Skin of body (tissue), 2 donors: ENCODE data around the gene PRR5. TPM values are rescaled to one million over a fixed set of nuclear protein-coding genes. Genes with fewer than 3 reads are reported as not detected.
A peak's percentile ranks its signal among the peaks of the same experiment; 100 is the strongest.

Source experiments
- DNase-seq: peaks from one replicate; lab custom pipeline; 2025; lab: John Stamatoyannopoulos, UW
- total RNA-seq: library from RNA; depleted of rRNA; stranded (reverse); fragments of >200 nt; gene quantifications from one replicate; pipeline ENCODE4 v1.2.3, GENCODE V29; 2014

PRR5 gene
- total RNA-seq, 1 donor from 2014 or later: 10.1 TPM

DNA sequence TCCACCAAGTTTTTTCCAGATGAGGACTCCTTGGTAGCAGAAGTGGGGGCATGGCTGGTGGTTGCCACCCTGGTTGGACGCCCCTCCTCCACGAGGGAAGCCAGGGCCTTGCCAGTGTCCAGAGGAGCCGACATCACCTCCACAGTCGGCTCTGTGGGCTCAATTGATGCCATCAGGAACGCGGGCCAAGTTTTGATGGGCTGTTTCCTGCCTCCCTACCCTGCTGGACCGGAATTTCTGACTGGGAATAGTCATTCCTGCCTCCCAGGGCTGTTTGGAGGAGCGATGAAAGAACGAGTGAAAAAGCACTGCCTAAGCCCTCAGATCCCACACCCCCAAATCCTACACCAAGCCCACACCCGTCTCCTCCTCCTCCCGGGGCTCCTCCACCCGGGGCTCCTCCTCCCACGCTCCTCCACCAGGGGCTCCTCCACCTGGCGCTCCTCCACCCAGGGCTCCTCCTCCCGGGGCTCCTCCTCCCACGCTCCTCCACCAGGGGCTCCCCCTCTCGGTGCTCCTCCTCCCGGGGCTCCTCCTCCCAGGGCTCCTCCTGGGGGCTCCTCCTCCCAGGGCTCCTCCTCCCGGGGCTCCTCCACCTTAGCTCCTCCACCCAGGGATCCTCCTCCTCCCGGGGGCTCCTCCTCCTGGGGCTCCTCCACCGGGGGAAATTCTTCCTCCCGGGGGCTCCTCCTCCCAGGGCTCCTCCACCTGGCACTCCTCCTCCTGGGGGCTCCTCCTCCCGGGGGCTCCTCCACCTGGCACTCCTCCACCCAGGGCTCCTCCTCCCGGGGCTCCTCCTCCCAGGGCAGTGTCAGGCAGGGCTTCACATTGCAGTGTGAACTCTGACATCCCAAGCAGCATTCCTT, 10.0 kb upstream of the PRR5 start:
- no peak for DNase-seq

DNA sequence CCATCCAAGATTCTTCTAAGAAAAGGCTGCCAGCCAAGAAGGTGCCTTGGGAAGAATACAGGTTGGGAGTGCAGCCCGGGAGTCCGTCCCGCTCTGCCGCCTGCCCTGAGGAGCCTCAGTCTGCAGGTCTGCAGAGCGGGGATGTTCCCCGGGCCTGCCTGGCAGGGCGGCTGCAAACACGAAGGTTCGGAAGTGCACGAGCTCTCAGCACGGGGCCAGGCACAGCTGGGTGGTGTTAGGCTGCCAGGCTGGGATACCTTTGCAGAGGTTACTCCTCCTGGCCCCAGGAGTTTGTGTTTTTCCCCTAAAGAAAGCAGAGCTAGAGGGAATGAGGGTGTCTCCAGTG, 9.4 kb upstream of the PRR5 start:
- no peak for DNase-seq

DNA sequence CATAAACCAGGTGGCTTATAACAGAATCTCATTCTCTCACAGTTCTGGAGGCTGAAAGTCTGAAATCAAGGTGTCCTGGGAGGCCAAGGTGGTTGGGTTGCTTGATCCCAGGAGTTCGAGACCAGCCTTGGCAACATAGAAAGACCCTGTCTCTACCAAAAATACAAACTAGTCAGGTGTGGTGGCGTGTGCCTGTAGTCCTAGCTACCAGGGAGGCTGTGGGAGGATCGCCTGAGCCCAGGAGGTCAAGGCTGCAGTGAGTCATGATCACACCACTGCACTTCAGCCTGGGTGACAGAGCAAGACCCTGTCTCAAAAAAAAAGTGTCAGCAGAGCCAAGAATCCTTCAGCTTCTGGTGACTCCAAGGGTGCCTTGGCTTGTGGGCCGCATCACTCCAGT, 8.9 kb upstream of the PRR5 start:
- DNase-seq: no peak

DNA sequence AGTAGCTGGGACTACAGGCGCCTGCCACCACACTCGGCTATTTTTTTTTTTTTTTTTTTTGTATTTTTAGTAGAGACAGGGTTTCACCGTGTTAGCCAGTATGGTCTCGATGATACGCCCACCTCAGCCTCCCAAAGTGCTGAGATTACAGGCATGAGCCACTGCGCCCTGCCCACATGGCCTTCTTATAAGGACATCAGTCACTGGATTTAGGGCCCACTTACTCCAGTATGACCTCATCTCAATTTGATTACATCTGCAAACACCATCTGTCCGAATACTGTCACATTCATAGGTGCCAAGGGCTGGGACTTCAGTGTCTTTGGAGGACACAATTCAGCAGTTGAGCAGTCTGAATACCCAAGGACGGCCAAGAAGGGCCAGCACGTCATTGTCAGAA, 8.2 kb upstream of the PRR5 start:
- no peak for DNase-seq

DNA sequence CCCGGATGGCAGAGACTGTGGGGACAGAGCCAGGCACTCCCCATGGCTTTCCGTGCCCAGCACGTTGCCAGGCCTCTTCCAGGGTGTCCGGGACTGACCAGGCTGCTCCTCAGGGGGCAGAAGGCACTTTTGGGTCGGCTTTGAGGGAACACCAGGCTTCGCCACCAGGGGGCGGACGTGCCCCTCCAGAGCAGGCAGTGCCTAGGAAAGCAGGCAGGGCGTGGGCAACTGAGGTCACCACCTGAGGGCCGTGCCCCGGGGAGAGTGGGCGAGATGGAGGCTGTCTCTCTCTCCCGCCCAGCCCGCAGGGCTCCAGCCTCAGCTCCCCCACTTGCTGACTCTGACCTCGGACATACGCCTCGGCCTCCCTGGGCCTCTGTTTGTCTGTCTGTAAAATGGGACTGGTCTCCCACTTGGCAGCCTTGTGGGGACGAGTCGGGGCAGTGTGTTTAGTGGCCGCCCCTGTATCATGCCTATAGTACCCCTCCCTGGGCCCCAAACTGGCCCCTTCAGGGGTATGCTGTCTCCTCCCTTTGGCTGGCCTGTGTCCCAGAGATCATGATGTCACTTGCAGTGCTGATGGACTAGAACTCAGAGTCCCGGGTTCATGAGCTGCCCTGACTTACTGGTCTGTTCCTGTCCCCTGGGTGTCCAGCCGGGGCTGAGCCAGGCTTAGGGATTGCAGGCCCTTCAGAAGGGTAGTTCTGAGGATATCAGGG, 4.4 kb upstream of the PRR5 start:
- DNase-seq: peak; percentile 51

DNA sequence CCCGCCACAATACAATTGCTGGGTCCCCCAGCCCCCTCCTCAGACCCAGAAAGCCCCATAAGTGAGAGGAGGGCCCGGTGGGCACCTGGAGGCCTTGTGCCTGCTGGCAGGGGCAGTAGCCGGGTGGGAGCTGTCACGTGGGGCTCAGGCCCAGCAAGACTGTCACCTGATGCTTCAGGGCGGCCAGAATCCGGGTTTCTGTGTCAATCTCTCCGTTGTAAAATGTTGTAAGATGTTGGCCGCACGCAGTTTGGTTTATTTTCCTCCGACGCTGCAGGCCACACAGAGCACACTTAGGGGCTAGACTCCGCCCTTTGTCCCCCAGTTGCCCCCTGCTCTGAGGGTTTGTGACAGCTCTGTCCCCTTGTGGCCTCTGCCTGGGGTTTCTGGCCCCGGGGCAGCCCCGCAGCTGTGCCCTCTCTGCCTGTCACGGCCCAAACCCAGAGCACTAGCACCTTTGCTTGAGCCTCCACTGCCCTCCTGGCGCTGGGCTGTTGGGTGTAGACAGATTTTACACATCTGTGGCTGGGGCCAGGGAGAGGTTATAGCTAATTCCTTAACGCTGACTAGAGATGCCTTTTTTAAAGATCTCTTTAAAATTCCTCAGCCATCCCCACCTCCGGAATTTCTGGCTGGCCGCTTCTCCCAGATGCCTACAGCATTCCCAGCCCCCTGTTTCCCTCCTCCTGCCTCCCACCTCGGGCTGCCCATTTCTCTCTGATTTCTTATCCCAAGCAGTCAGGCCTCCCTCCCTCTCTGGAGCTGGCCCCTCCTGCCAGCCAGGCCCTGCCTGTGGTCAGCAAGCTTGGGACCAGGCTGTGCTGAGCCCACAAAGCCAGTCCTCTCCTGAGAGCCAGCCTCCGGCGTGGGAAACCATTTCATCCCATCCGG, 3.2 kb upstream of the PRR5 start:
- DNase-seq: peak; percentile 87

DNA sequence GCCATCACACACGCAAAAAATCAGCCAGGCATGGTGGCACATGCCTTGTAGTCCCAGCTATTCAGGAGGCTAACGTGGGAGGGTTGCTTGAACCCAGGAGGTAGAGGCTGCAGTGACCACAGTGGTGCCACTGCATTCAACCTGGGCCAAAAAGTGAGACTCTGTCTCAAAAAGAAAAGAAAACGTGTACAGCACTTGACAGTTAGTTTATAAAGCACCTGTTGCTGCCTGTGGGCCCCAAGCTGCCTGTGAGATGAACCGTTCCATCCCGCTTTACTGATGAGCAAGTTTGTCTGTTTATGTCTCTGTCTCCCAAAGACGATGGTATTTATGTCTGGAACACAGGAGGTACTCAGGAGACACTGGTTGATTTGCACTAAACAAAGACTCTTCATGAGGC, 1.5 kb upstream of the PRR5 start:
- no peak for DNase-seq

DNA sequence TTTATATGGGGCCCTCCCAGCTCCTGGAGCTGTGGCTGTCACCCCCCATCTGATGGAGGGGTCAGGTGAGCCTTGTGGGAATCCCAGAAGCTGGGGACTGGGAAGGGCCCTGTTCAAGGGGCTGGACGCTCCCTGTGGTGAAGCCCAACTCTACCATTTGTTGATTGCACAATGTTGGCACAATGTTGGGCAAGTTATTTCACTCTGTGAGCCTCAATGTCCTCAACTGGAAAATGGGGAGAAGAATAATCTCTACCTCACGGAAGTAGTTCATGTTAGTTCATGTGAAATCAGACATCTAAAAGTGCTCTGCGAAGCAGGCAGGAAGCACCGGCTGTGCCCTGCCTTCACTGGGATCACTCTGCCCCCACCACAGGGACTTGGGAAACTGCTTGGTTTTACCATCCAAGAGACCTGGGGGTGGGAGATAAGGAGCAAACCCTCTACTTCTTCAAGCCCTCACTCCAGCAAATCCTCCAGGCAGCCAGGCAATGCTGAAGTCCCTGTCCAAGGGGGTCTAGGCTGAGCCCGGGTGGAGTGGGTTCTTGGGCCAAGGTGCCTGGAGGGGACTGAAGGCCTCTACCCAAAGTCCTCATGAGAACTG, 715 bp upstream of the PRR5 start:
- DNase-seq: no peak

DNA sequence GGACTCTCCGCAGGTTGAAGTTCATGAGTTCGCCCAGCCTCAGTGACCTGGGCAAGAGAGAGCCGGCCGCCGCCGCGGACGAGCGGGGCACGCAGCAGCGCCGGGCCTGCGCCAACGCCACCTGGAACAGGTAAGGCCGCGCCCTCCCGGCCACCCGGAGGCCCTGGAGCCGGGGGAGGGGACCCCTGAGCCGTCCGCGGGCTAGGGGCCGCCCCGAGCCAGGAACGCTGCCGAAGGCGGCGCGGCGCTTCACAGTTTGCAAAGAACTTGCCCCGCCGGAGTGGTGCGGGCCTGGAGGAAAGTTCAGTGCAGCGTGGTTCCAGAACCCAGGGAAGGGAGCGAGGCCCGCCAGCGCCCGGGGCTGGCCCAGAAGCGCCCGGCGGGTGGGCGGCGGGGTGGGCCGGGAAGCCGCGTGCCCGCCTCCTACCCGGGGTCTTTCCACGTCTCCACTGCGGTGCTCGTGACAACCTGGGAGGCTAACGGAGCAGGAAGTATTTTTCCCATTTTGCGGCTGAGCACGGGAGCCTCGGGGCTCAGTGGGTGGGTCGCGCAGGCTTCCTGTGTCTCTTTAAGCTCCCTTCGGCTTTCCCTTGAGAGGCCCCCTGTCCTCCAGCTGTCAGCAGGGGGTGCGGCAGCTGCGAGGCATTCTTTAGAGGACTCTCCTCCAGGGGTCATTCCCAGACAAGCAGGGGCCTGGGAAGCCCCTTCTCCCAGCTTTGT, 635 bp downstream of the PRR5 start:
- DNase-seq: peak; percentile 41

DNA sequence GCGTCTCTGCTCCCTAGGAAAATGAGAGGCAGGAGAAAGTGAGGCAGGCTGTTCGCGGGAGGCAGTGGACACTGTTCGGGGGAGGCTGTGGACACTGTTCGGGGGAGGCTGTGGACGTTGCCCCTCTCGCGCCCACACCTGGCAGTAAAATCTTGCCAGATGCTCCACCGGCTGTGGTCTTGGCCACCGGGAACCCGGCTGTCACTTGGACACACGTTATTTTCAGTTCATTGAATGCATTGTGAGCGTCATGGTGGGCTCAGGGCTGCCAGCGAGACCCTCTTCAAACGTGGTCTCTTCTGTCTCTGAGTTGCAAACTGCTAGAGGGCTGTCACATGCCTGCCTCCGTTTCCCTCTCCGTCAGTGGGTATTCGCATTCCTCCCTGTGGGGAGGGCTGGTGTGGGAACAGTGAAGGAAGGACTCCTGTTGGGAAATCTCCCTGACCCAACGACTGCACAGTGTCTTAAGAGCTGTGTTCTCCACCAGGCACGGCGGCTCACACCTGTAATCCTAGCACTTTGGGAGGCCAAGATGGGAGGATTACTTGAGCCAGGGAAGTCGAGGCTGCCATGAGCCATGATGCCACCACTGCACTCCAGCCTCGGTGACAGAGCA, 1.4 kb downstream of the PRR5 start:
- no peak for DNase-seq

DNA sequence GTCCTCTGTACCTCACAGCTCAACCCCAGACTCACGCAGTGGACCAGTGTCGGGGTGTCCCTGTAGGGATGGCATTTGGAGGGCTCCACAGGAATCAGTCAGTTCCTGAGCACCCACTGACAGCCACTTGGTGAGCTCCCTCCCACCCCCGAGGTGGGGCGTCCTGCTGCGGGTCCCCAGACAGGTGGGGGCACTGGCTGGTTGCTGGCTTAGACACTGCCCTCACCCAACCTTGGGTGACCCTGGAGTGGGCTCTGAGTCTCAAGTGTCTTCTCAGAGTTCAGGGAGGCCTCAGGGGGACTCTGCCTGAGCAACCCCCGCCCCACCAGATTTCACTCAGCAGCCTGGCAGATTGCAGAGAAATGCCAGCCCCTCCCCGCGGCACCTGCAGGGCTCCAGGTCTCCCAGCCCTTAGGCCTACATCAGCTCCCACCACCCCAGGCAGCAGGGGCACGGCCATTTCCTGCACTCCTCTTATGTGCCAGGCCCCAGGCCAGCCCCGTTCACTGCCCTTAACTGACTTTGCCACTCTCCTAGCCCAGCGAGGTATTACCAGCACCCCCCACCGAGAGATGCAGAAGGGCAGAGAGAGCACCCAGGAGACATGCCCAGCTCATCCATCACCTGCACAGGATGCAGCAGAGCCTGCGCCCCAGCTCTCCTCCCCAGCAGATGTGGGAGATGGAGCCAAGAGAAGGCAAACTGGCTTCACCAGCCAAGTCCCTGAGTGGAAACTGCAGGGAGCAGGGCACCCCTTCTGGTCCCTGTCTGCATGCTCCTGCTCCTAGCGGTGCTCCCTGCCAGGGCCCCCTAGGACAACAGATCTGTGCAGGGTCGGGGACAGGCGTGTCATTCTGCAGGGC, 2.4 kb downstream of the PRR5 start:
- DNase-seq: no peak

DNA sequence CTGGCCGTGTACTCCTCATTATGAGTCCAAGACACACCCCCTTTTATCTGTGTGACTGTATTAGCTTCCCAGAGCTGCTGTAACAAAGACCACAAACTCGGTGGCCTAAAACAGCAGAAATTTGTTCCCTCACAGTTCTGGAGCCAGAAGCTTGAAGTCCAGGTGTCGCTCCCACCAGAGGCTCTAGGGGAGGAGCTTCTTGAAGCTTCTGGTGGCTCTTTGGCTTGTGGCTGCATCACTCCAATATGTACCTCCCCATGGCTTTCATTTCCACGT, 3.0 kb downstream of the PRR5 start:
- no peak for DNase-seq

DNA sequence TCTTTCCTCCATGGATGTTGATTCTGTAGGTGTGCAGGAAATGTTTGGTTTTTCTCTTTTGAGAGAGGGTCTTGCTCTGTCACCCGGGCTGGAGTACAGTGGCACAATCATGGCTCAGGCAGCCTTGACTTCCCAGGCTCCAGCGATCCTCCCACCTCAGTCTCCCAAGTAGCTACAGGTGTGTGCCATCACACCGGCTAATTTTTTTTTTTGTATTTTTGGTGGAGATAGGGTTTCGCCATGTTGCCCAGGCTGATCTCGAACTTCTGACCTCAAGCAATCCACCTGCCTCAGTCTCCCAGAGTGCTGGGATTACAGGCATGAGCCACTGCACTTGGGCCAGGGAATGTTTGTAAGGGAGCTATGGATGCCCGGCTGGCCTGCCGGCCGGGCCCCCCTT, 4.5 kb downstream of the PRR5 start:
- DNase-seq: no peak

DNA sequence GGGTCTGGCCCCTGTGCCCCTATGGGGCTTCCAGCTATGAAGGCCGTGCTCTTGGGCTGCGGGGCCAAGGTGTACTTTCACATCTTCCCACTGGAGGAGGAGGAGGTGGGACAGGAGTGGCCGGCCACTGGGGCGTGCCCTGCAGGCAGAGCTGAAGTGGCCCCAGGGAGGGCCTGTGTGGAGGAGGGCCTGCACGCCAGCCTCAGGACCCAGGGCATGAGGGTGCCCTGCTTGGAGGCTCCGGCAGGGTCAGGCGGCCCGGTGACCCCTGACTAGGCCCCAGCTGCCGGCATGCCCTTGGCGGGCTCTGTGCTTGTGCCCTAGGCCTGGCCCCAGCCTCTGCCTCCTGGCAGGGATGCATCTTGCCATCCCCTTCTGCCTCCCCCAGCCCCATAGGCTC, 5.2 kb downstream of the PRR5 start:
- DNase-seq: no peak

DNA sequence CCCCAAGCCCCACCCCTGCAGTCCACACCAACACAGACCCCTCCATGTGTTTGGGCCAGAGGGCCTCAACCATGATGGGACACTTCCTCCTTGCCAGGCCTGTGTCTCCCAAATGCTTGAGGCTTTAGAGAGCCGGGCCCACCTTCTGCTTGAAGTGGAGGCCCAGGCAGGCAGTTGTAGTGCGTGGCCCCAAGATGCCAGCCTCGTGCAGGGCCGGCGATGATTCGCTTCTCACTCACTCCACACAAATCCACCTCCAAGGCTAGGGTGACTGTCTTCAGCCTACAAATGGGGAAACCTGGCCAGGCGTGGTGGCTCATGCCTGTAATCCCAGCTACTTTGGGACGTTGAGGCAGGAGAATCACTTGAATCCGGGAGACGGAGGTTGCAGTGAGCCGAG, 5.7 kb downstream of the PRR5 start:
- DNase-seq: no peak

DNA sequence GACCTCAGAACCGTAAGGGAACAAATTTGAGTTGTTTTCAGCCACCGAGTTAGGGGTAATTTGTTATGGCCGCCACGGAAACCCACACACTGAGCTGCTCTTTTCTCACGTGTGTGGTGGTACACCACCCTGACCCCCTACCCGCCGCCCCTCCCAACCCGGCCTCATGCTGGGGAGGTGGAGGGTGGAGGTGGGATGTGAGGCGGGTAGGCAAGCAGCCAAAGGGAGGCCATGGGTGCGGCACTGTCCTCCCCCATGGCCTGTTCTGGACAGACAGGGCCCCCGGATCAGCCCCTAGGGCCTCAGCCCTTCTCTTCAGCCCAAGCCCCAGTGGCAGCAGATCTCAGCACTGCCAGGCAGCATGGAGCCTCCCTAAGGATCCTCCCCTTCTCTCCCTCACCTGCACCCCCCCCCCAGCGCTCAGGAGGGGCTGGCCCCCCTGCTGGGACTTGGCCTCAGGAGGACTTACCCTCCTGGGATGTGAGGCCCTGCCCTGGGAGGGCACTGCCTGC, 7.9 kb downstream of the PRR5 start:
- DNase-seq: no peak

DNA sequence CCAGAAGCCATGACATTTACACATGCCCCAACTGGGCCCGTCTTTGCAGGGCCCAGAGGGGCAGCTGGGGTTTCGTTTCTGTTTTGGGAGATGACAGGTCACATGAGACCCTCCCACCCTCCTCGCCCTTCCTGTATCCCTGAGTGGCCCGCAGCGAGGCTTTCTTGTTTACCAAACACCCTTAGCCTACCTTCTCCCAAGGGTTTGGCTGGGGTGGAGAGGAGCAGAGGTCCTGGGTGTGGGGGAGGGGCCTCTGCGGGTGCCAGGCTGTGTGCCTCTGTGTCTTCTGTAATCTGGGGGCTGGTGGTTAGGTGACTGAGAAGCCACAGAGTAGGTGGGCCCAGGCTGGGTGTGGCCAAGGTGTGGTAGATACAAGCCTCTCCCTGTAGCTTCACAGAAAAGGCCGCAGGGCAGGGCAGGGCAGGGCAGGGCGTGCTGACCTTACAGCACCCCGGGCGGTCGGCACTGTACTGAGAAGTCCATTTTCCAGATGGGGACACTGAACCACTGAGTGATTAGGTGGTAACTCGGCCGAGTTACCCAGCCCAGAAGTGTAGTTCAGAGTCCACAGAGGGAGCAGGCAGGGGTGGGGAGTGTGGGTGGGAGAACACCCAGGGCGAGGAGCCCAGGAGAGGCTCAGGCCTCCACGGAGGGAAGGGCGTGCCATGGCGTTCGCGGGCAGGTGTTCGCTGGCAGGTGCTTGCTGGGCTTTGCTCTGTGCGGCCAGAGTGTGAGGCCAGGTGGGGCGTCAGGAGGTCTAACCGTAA, 8.7 kb downstream of the PRR5 start:
- DNase-seq: no peak

DNA sequence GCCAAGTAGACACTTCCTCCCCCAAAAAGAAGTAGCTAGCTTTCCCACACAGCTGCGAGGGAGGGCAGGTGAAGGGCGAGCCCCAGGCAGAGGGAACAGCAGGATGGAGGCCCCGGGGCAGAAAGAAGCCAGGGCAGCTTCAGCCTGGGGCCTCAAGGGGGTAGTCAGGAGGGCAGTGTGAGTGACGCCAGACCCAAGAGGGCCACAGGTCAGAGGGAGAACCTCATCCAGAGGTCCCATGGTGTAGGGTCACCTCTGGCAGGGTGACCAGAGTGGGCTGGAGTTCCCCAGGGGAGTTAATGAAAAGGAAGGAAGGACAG, 9.2 kb downstream of the PRR5 start:
- no peak for DNase-seq
